HG03442 (cell line): Measurements from ENCODE around the gene TXNDC11.

ENCODE experiments used
- ATAC-seq: cut with Tn5 transposase; IDR thresholded peaks from one replicate; pipeline ENCODE4 v1.9.1; 2021; ENCODE audit warnings: mild to moderate bottlenecking, moderate library complexity; ENCODE audit not compliant: unreplicated experiment

Gene TXNDC11

GRCh38 chr16:11691771-11692170 is 50.9 kb downstream of the TXNDC11 start:
- no peak for ATAC-seq

DNA sequence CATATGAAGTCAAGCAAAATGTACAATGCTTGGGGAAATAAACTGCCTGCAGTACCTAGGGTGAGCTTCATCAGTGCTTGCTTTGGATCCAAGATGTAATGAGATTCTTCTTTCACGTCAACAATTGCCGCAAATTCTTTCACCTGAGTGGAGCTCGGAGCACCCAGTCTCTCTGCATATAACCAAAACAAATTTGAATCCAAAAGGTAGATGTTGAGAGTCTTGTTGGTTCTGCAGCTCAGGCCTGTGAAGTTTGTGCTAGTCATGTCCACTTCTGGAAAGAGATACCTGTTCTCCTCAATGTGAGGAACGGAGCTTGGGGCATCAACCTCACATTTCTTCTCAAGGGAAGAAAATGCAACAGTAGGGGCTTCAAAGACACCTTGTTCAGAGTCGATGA is 51.4 kb downstream of the TXNDC11 start:
- ATAC-seq, result no peak

DNA sequence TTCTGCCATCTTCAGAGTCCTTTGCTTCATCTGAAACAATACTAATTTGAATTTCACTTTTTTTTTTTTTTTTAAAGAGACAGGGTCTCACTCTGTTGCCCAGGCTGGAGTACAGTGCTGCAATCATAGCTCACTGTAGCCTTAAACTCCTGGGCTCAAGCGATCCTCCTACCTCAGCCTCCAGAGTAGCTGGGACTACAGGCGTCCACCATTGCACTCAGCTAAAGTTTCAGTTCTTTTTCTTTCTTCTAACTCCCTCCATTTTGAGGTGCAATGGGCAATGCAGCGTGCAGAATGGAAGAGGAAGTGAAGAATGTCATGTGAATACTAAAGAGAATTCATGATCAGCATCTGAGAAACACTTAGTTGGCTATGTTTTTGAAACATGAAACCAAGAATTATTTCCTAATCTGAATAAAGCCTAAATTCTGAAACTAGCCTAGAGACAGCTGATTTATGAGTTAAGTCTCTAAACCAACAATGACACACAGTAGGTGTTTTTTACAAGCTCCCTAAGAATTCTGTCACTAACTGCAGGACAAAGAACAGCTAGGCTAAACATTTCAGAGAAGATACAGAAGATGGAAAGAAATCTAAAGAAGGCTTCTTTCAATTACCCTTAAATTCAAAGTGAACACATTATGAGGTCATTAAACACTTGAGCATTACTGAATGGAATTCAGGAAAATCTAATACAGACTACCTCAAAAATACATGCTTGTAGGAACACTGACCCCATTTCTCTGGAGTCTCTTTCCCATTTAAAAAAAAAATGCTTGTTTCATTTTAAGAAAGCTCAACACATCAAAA is 53.4 kb downstream of the TXNDC11 start:
- peak; percentile 86 for ATAC-seq

DNA sequence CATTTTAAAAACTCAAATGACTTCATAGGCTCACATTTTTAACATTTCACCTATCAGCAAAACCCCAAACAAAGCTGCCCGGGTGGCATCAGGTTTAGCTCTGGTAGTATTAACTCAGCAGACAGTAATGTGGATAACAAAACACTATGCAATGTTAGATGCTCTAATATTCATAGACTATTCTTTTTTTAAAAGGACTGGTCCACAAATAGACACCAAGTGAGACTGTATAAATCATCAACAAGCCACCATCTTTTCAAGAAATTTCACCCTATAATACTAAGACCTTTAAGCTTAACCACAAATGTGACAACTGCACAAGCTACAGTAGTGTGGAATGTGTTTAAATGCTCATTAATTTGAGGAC is 54.2 kb downstream of the TXNDC11 start:
- no peak for ATAC-seq

- no peak for ATAC-seq
Measured at GRCh38 chr16:11687601-11688519, 54.8 kb downstream of the TXNDC11 start.

DNA sequence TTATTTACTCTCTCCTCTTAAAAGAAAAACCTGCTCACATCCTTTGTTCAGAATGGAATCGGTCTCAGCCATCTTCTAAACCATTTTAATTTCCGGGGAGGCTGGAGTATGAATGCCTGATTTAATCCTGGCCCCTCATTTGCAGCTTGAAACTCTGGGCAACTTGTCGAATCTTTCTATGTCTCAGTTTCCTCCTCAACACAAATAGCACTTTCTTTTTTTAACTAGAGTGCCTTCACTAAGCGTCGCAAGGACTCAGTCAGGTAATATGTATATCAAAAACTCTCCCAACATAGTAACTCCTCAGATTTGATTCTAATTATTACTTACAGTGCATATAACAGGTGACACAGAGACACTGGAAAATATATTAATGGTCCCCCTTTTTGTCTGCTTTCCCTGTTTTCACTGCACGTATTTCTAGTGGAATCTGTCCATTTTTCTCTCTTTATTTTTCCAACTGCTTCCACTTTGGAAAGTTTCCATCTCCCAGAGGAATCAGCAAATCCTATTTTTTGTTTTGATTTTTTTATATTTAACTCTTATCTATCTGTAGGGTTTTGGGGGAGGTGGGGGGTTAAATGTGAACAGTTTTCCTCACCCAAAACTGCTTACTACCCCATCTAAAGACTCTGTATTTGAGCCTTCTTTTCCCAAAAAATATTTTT is 55.8 kb downstream of the TXNDC11 start:
- no peak for ATAC-seq

DNA sequence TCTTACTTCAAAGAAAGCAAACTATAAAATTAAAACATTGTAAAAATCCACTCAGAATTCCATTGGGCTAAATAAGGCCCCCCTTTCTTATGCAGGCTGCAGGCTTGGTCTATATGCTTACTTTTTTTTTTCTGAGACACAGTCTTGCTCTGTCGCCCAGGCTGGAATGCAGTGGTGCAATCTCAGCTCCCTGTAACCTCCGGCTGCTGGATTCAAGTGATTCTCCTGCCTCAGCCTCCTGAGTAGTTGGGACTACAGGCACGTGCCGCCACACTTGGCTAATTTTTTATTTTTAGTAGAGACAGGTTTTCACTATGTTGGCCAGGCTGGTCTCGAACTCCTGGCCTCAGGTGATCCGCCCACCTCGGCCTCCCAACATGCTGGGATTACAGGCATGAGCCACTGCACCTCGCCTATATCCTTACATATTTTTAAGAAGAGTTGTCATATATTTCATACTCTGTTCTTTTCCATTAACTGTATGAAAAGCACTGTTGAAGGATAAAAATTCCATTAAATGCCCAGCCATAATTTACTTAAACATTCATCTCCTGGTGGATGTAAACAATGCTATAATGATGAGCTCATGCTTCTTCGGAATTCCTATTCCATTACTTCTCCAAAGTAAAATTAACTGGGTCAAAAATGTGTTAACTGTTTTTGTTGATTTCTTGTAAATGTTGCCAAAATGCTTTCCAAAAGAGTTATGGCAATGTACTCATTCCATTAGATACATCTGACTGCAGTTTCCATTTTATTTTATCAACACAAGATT is 56.6 kb downstream of the TXNDC11 start:
- no peak for ATAC-seq

- ATAC-seq, result no peak
Measured at GRCh38 chr16:11684231-11685025, 58.2 kb downstream of the TXNDC11 start.

GRCh38 chr16:11683145-11683544 is 59.5 kb downstream of the TXNDC11 start:
- no peak for ATAC-seq

DNA sequence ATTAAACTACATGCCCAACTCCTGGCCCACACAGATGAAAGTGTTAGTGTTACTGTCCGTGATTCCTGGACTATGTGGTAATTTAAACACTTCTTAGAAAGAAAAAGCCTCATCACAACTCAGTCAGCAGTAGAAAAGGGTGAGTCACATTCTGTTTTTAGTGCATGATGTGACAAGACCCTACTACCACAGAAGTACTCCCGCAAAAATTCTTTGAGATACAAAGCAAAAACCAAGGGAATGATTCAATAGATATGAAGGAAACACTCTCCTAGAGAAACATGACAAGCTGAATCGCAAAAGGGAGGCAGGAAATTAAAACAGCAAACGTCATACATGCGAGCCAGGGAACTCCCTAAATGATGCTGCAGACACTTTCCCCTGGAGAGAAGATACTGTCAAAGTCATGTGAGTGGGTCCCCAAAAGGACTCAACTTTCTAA is 60.0 kb downstream of the TXNDC11 start:
- ATAC-seq, result peak; percentile 19

DNA sequence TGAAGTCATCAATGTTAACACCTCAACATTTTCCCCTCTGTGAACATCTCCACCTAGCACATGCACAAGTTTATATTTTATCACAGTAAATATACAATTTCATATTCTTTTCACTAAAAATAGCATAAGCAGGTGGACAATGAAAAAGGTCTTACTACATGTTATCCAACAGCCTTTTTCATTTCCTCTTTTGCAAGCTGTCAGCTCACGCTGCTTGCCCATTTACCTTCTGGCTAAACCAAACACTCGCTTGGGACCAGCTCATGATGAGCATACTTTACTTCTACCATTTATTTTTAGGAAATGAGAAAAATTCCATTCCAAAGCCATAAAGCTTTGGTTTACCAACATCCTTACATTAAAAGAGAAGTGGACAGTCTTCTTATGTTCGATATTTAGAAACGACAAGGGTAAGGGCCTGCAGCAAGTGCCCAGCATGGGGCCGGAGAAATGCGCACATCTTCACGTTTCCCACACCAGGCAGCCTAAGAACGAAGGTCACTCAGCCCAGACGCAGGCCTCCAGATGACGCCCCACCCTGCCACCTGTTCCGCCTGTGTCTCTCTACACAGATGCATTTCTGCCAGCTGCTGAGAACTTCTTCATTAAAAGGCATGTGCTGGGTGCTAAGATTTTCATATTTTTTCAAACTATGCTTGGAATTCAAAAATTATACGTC is 60.5 kb downstream of the TXNDC11 start:
- peak; percentile 39 for ATAC-seq

GRCh38 chr16:11681556-11681955 is 61.1 kb downstream of the TXNDC11 start:
- no peak for ATAC-seq

- ATAC-seq, result no peak
Measured at GRCh38 chr16:11679941-11680911, 62.4 kb downstream of the TXNDC11 start.

- ATAC-seq, result no peak
Measured at GRCh38 chr16:11679250-11679649, 63.4 kb downstream of the TXNDC11 start.

GRCh38 chr16:11677959-11678881 is 64.4 kb downstream of the TXNDC11 start:
- ATAC-seq, result no peak

DNA sequence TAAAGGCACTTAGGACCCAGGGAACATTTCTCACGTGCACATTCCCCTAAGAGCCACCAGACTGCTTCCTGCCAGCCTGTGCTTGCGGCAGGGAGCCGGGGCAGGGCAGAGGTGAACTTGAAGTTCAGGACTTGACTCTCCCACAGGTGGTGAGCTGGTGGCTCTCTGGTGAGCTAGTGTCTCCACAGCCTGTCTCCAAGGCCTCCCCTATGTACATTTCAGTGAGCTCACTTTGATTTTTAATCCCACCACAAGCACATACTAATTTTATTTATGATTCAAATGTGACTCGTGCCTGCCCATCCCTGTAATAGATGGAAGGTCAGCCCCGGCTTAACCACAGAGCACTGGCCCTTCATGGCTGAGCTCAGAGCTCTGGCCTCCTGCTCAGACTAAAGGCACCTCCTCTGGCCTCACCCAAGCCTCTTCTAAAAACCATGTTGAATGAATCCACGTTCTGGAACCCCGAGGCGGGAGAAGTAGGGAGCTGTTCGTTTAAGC is 65.2 kb downstream of the TXNDC11 start:
- no peak for ATAC-seq

GRCh38 chr16:11676799-11677198 is 65.9 kb downstream of the TXNDC11 start:
- no peak for ATAC-seq
